Activated T-helper 1 cell treated with anti-CD3 and anti-CD28 coated beads, Interleukin-12 subunit alpha, Interleukin-12 subunit beta, Interleukin-2, Interleukin-4 antibody, amounts not matched to agents 30 ng/mL and 10 ng/mL and 1 ng/mL, durations not matched to agents 14 hours and 24 hours and 36 hours (primary cell): ENCODE measurements around the gene BCKDHB. TPM values are rescaled to one million over a fixed set of nuclear protein-coding genes. Genes with fewer than 3 reads are reported as not detected.
"Not testable (repeated sequence)": the region's sequence is repeated elsewhere in the genome, so short reads cannot be mapped to it uniquely, and the experiment has no call there.

Experiments used
- DNase-seq: peaks from one replicate; pipeline ENCODE4 v3.0.0; 2021; ENCODE audit warnings: low spot score
- H3K27ac Mint-ChIP-seq: one replicate; pipeline ENCODE4 v1.8.0; 2021; ENCODE audit warnings: mild to moderate bottlenecking, mixed read lengths
- H3K27me3 Mint-ChIP-seq: one replicate; pipeline ENCODE4 v1.8.0; 2022; ENCODE audit warnings: mild to moderate bottlenecking, moderate library complexity, mixed read lengths; ENCODE audit not compliant: insufficient read depth
- H3K36me3 Mint-ChIP-seq: one replicate; pipeline ENCODE4 v1.8.0; 2021; ENCODE audit warnings: low read depth, mixed read lengths
- H3K4me1 Mint-ChIP-seq: one replicate; pipeline ENCODE4 v1.8.0; 2021; ENCODE audit warnings: low read depth, mixed read lengths
- H3K4me3 Mint-ChIP-seq: one replicate; pipeline ENCODE4 v1.8.0; 2021; ENCODE audit warnings: mild to moderate bottlenecking, moderate library complexity, mixed read lengths
- H3K9me3 Mint-ChIP-seq: one replicate; pipeline ENCODE4 v1.8.0; 2021; ENCODE audit warnings: mixed read lengths
- intact Hi-C: fragments of 100-400 bp; cut with micrococcal nuclease; formaldehyde crosslinking; loops from one replicate; pipeline ENCODE4 v1.15.1; 2024
- total RNA-seq: library from RNA; stranded (reverse); gene quantifications from 2 replicates; pipeline ENCODE4 v1.2.3, GENCODE V29; 2022

BCKDHB gene
- total RNA-seq, 1 donor from 2014 or later: 13.3 TPM

- intact Hi-C loops: loop anchor here (10.0 kb wide), 1 partner anchor 387 kb away; no protein-coding TSS in a partner anchor
- no peak overlapping the region for H3K27ac Mint-ChIP-seq
- peaks cover 2% of the 10 kb centered on the region for H3K36me3 Mint-ChIP-seq
- DNase-seq: no peak
- H3K4me1 Mint-ChIP-seq: no peaks in the 10 kb centered on the region
- no peaks in the 10 kb centered on the region for H3K27me3 Mint-ChIP-seq
- H3K9me3 Mint-ChIP-seq: no peaks in the 10 kb centered on the region
- no peak overlapping the region for H3K4me3 Mint-ChIP-seq
Observed at GRCh38 chr6:80217794-80218193, 111.3 kb downstream of the BCKDHB start.

- H3K27me3 Mint-ChIP-seq: no peaks in the 10 kb centered on the region
- H3K9me3 Mint-ChIP-seq: no peaks in the 10 kb centered on the region
- no peaks in the 10 kb centered on the region for H3K4me1 Mint-ChIP-seq
- intact Hi-C loops: no loop called here
- no peak overlapping the region for H3K27ac Mint-ChIP-seq
- no peak for DNase-seq
- H3K4me3 Mint-ChIP-seq: no peak overlapping the region
- peaks cover 2% of the 10 kb centered on the region for H3K36me3 Mint-ChIP-seq
Observed at GRCh38 chr6:80223743-80224212, 117.3 kb downstream of the BCKDHB start.

GRCh38 chr6:80226151-80226550 is 119.7 kb downstream of the BCKDHB start:
- no peaks in the 10 kb centered on the region for H3K27me3 Mint-ChIP-seq
- no peaks in the 10 kb centered on the region for H3K9me3 Mint-ChIP-seq
- H3K36me3 Mint-ChIP-seq: no peaks in the 10 kb centered on the region
- H3K27ac Mint-ChIP-seq: no peak overlapping the region
- H3K4me3 Mint-ChIP-seq: no peak overlapping the region
- no peak for DNase-seq
- intact Hi-C loops: no loop called here
- H3K4me1 Mint-ChIP-seq: no peaks in the 10 kb centered on the region

- H3K27me3 Mint-ChIP-seq: no peaks in the 10 kb centered on the region
- no peak for DNase-seq
- no peaks in the 10 kb centered on the region for H3K36me3 Mint-ChIP-seq
- no peaks in the 10 kb centered on the region for H3K4me1 Mint-ChIP-seq
- H3K4me3 Mint-ChIP-seq: no peak overlapping the region
- H3K9me3 Mint-ChIP-seq: no peaks in the 10 kb centered on the region
- intact Hi-C loops: no loop called here
- no peak overlapping the region for H3K27ac Mint-ChIP-seq
Observed at GRCh38 chr6:80226699-80227098, 120.2 kb downstream of the BCKDHB start.

GRCh38 chr6:80227545-80228105 is 121.2 kb downstream of the BCKDHB start:
- H3K27me3 Mint-ChIP-seq: no peaks in the 10 kb centered on the region
- H3K36me3 Mint-ChIP-seq: no peaks in the 10 kb centered on the region
- intact Hi-C loops: no loop called here
- H3K9me3 Mint-ChIP-seq: no peaks in the 10 kb centered on the region
- no peak overlapping the region for H3K4me3 Mint-ChIP-seq
- H3K4me1 Mint-ChIP-seq: no peaks in the 10 kb centered on the region
- no peak overlapping the region for H3K27ac Mint-ChIP-seq
- no peak for DNase-seq

- H3K4me3 Mint-ChIP-seq: no peak overlapping the region
- H3K27me3 Mint-ChIP-seq: no peaks in the 10 kb centered on the region
- no peaks in the 10 kb centered on the region for H3K36me3 Mint-ChIP-seq
- intact Hi-C loops: no loop called here
- H3K9me3 Mint-ChIP-seq: no peaks in the 10 kb centered on the region
- H3K4me1 Mint-ChIP-seq: no peaks in the 10 kb centered on the region
- no peak overlapping the region for H3K27ac Mint-ChIP-seq
- DNase-seq: no peak
Observed at GRCh38 chr6:80233262-80233661, 126.8 kb downstream of the BCKDHB start.

GRCh38 chr6:80233958-80234357 is 127.5 kb downstream of the BCKDHB start:
- Mint-ChIP-seq H3K4me3 (no peak overlapping the region), H3K27ac (no peak overlapping the region), H3K36me3 (peaks cover under 1% of the 10 kb centered on the region), H3K4me1 (peaks cover 2% of the 10 kb centered on the region), H3K9me3 (no peaks in the 10 kb centered on the region), H3K27me3 (no peaks in the 10 kb centered on the region)
- intact Hi-C loops: no loop called here
- DNase-seq: no peak

GRCh38 chr6:80234401-80234800 is 127.9 kb downstream of the BCKDHB start:
- H3K36me3 Mint-ChIP-seq: peaks cover 2% of the 10 kb centered on the region
- no peak overlapping the region for H3K4me3 Mint-ChIP-seq
- intact Hi-C loops: no loop called here
- no peak for DNase-seq
- H3K9me3 Mint-ChIP-seq: no peaks in the 10 kb centered on the region
- peaks cover 4% of the 10 kb centered on the region for H3K4me1 Mint-ChIP-seq
- no peak overlapping the region for H3K27ac Mint-ChIP-seq
- H3K27me3 Mint-ChIP-seq: no peaks in the 10 kb centered on the region

GRCh38 chr6:80234908-80235307 is 128.4 kb downstream of the BCKDHB start:
- no peak for DNase-seq

GRCh38 chr6:80235647-80236046 is 129.2 kb downstream of the BCKDHB start:
- DNase-seq: no peak

More at GRCh38 chr6:80234908-80235307, 128.4 kb downstream of the BCKDHB start:
- intact Hi-C loops: no loop called here
- no peaks in the 10 kb centered on the region for H3K27me3 Mint-ChIP-seq
- peaks cover 2% of the 10 kb centered on the region for H3K36me3 Mint-ChIP-seq
- no peak overlapping the region for H3K27ac Mint-ChIP-seq
- H3K4me3 Mint-ChIP-seq: no peak overlapping the region
- no peaks in the 10 kb centered on the region for H3K9me3 Mint-ChIP-seq
- H3K4me1 Mint-ChIP-seq: peaks cover 4% of the 10 kb centered on the region

GRCh38 chr6:80238754-80239153 is 132.3 kb downstream of the BCKDHB start:
- intact Hi-C loops: not testable (repeated sequence)

More at GRCh38 chr6:80235647-80236046, 129.2 kb downstream of the BCKDHB start:
- Mint-ChIP-seq H3K27ac (no peak overlapping the region), H3K27me3 (no peaks in the 10 kb centered on the region), H3K9me3 (no peaks in the 10 kb centered on the region), H3K4me1 (peaks cover 4% of the 10 kb centered on the region), H3K4me3 (no peak overlapping the region), H3K36me3 (peaks cover 2% of the 10 kb centered on the region)
- intact Hi-C loops: no loop called here

GRCh38 chr6:80245043-80245442 is 138.6 kb downstream of the BCKDHB start:
- H3K9me3 Mint-ChIP-seq: no peaks in the 10 kb centered on the region
- no peak overlapping the region for H3K27ac Mint-ChIP-seq
- no peaks in the 10 kb centered on the region for H3K36me3 Mint-ChIP-seq
- no peak for DNase-seq
- H3K27me3 Mint-ChIP-seq: peaks cover 2% of the 10 kb centered on the region
- H3K4me3 Mint-ChIP-seq: no peak overlapping the region
- peaks cover 15% of the 10 kb centered on the region for H3K4me1 Mint-ChIP-seq
- intact Hi-C loops: loop anchor here (5.0 kb wide), 1 partner anchor 33 kb away; no protein-coding TSS in a partner anchor

More at GRCh38 chr6:80238754-80239153, 132.3 kb downstream of the BCKDHB start:
- H3K4me1 Mint-ChIP-seq: peaks cover 16% of the 10 kb centered on the region
- not testable (repeated sequence) for H3K27ac Mint-ChIP-seq, DNase-seq, H3K36me3 Mint-ChIP-seq, H3K4me3 Mint-ChIP-seq, H3K9me3 Mint-ChIP-seq, H3K27me3 Mint-ChIP-seq

- Mint-ChIP-seq H3K36me3 (no peaks in the 10 kb centered on the region), H3K27me3 (peaks cover 2% of the 10 kb centered on the region), H3K27ac (no peak overlapping the region), H3K9me3 (no peaks in the 10 kb centered on the region), H3K4me1 (peaks cover 13% of the 10 kb centered on the region), H3K4me3 (no peak overlapping the region)
- intact Hi-C loops: loop anchor here (5.0 kb wide), 1 partner anchor 38 kb away; no protein-coding TSS in a partner anchor
- no peak for DNase-seq
Observed at GRCh38 chr6:80249897-80250296, 143.4 kb downstream of the BCKDHB start.
